Measurements from ENCODE around the gene PPFIA4. TPM values are rescaled to one million over a fixed set of nuclear protein-coding genes. Genes with fewer than 3 reads are reported as not detected.

PPFIA4 gene
- total RNA-seq, 1 experiment from 2014 or later = 10.8 TPM

- ATAC-seq = no peak
- Histone ChIP-seq H3K9ac (ENCODE audit: low read length) (no peak overlapping the region), H3K27ac (ENCODE audit: low read depth, low read length) (no peak overlapping the region), H3K27me3 (ENCODE audit: insufficient read depth, low read length) (no peaks in the 10 kb centered on the region), H3K36me3 (ENCODE audit: control insufficient read depth in 1 of 2, insufficient read depth in 2 of 2, low read length in 2 of 2) (0 out of 4 replicates have a peak, but pooled peaks cover 0 to 3% of the 10 kb centered on the region in 2 experiments), H3K4me3 (replicated peaks in 1 of 2; ENCODE audit: low read depth in 1 of 2, low read length in 2 of 2) (no peak overlapping the region), H3K4me1 (ENCODE audit: control insufficient read depth in 1 of 2, insufficient read depth in 2 of 2, low read length in 2 of 2) (peaks cover 8 to 20% of the 10 kb centered on the region in 2 experiments), H4K20me1 (ENCODE audit: insufficient read depth) (no peaks in the 10 kb centered on the region), H3K79me2 (ENCODE audit: insufficient read depth, low read length) (no peaks in the 10 kb centered on the region), H3K4me2 (ENCODE audit: low read length) (no peak overlapping the region), H2AFZ (ENCODE audit: low read depth, low read length, poor library complexity, severe bottlenecking) (no peak overlapping the region), H3K9me2 (ENCODE audit: insufficient read depth) (no peaks in the 10 kb centered on the region), H3K9me3 (ENCODE audit: control insufficient read depth in 1 of 2, insufficient read depth in 1 of 2, low read depth in 1 of 2, low read length in 2 of 2) (no peaks in the 10 kb centered on the region)
- ChIA-PET RAD21 (ENCODE audit: low non-redundant PET in 1 of 2, low total read pairs in 2 of 2, uncharacterized antibody in 2 of 2, unreplicated experiment in 2 of 2) (no interaction called here), POLR2A (no interaction called here), CTCF (interaction anchor here (2.4 kb wide), 1 partner anchor 11 kb away, joined by 7 read pairs; no protein-coding TSS in a partner anchor)
- no peak for DNase-seq (ENCODE audit: low read depth, low spot score)
- no TSS peak for BruUV-seq (replicated peaks)
- intact Hi-C loops (cut with micrococcal nuclease) = no loop called here
- TF ChIP-seq ELF1 (IDR thresholded peaks at IDR 0.05; ENCODE audit: borderline replicate concordance, low read depth) (no peak), SRF (IDR thresholded peaks at IDR 0.05; ENCODE audit: low read depth) (no peak), EZH2 (IDR thresholded peaks at IDR 0.05) (no peak), JUND (IDR thresholded peaks at IDR 0.05) (no peak), ZFX (IDR thresholded peaks at IDR 0.05) (no peak), CEBPB (IDR thresholded peaks at IDR 0.05; ENCODE audit: low read depth) (no peak), SIN3A (IDR thresholded peaks at IDR 0.05; ENCODE audit: low read depth) (no peak), FOSL1 (IDR thresholded peaks at IDR 0.05; ENCODE audit: low read depth) (no peak), SP1 (IDR thresholded peaks at IDR 0.05; ENCODE audit: low read depth) (no peak), ZBTB33 (IDR thresholded peaks at IDR 0.05; ENCODE audit: extremely low read depth, insufficient replicate concordance, low read length) (no peak)
- TF ChIP-seq, protein P1, sequence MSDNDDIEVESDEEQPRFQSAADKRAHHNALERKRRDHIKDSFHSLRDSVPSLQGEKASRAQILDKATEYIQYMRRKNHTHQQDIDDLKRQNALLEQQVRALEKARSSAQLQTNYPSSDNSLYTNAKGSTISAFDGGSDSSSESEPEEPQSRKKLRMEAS (IDR thresholded peaks at IDR 0.05) = no peak
- TF ChIP-seq, protein P2, sequence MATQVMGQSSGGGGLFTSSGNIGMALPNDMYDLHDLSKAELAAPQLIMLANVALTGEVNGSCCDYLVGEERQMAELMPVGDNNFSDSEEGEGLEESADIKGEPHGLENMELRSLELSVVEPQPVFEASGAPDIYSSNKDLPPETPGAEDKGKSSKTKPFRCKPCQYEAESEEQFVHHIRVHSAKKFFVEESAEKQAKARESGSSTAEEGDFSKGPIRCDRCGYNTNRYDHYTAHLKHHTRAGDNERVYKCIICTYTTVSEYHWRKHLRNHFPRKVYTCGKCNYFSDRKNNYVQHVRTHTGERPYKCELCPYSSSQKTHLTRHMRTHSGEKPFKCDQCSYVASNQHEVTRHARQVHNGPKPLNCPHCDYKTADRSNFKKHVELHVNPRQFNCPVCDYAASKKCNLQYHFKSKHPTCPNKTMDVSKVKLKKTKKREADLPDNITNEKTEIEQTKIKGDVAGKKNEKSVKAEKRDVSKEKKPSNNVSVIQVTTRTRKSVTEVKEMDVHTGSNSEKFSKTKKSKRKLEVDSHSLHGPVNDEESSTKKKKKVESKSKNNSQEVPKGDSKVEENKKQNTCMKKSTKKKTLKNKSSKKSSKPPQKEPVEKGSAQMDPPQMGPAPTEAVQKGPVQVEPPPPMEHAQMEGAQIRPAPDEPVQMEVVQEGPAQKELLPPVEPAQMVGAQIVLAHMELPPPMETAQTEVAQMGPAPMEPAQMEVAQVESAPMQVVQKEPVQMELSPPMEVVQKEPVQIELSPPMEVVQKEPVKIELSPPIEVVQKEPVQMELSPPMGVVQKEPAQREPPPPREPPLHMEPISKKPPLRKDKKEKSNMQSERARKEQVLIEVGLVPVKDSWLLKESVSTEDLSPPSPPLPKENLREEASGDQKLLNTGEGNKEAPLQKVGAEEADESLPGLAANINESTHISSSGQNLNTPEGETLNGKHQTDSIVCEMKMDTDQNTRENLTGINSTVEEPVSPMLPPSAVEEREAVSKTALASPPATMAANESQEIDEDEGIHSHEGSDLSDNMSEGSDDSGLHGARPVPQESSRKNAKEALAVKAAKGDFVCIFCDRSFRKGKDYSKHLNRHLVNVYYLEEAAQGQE (IDR thresholded peaks at IDR 0.05; ENCODE audit: low read depth) = no peak
Measured at GRCh38 chr1:203050826-203051225, 24.5 kb downstream of the PPFIA4 start.

Measured in HCT116 (cell line).